ENCODE results near the gene OR10H5. TPM values are rescaled to one million over a fixed set of nuclear protein-coding genes. Genes with fewer than 3 reads are reported as not detected.
A peak's percentile ranks its signal among the peaks of the same experiment; 100 is the strongest.
"Not testable (repeated sequence)": the region's sequence is repeated elsewhere in the genome, so short reads cannot be mapped to it uniquely, and the experiment has no call there.

OR10H5 gene
- polyA plus RNA-seq, 3 donors from 2014 or later: not detected

GRCh38 chr19:15841875-15842569 lies 54.6 kb downstream of the OR10H5 start:
- DNase-seq: peak; percentile 11 to 18 (median 15)
- Mint-ChIP-seq H3K27ac (peak overlapping the region in 1 of 6 donors; percentile 23), H3K4me3 (no peak overlapping the region), H3K4me1 (peaks cover 42 to 62% of the 10 kb centered on the region in 2 donors), H3K9me3 (no peaks in the 10 kb centered on the region), H3K27me3 (ENCODE audit: low read depth in 3 of 3) (peaks cover under 1 to 3% (median 2%) of the 10 kb centered on the region in 3 donors), H3K36me3 (no peaks in the 10 kb centered on the region)

- Mint-ChIP-seq H3K4me1 (peaks cover 36 to 49% of the 10 kb centered on the region in 2 donors), H3K4me3 (peak overlapping the region; percentile 4 to 78 (median 58)), H3K27me3 (ENCODE audit: low read depth in 3 of 3) (no peaks in the 10 kb centered on the region), H3K9me3 (no peaks in the 10 kb centered on the region), H3K36me3 (no peaks in the 10 kb centered on the region), H3K27ac (peak overlapping the region; percentile 3 to 91 (median 83))
- DNase-seq: no peak
Observed at GRCh38 chr19:15843203-15843893, 55.9 kb downstream of the OR10H5 start.

- H3K9me3 Mint-ChIP-seq; DNase-seq; H3K27me3 Mint-ChIP-seq (ENCODE audit: low read depth in 3 of 3); H3K36me3 Mint-ChIP-seq: not testable (repeated sequence)
- H3K27ac Mint-ChIP-seq: peak overlapping the region in 5 of 6 donors; percentile 3 to 91 (median 84)
- peak overlapping the region; percentile 4 to 78 (median 58) for H3K4me3 Mint-ChIP-seq
- H3K4me1 Mint-ChIP-seq: peaks cover 34 to 45% of the 10 kb centered on the region in 2 donors
Observed at GRCh38 chr19:15843894-15844222, 56.4 kb downstream of the OR10H5 start.

GRCh38 chr19:15846923-15847322 lies 59.5 kb downstream of the OR10H5 start:
- no peaks in the 10 kb centered on the region for H3K9me3 Mint-ChIP-seq

GRCh38 chr19:15850385-15850784 lies 62.9 kb downstream of the OR10H5 start:
- Mint-ChIP-seq H3K9me3 (no peaks in the 10 kb centered on the region), H3K27me3 (ENCODE audit: low read depth in 3 of 3) (peaks cover 2 to 3% (median 3%) of the 10 kb centered on the region in 3 donors), H3K27ac (no peak overlapping the region), H3K4me3 (no peak overlapping the region), H3K36me3 (no peaks in the 10 kb centered on the region), H3K4me1 (peaks cover 5 to 10% of the 10 kb centered on the region in 2 donors)
- DNase-seq: no peak

More at GRCh38 chr19:15846923-15847322, 59.5 kb downstream of the OR10H5 start:
- Mint-ChIP-seq H3K4me3 (no peak overlapping the region), H3K36me3 (no peaks in the 10 kb centered on the region), H3K27ac (no peak overlapping the region), H3K4me1 (peaks cover 31 to 42% of the 10 kb centered on the region in 2 donors), H3K27me3 (ENCODE audit: low read depth in 3 of 3) (peaks cover 0 to 3% (median 0%) of the 10 kb centered on the region in 3 donors)
- DNase-seq: no peak

Other genes with a start within 250 kb of the OR10H5 start
- gene CYP4F8, start 172.4 kb upstream of the OR10H5 start, polyA plus RNA-seq: not detected
- not detected for gene CYP4F3, start 146.8 kb upstream of the OR10H5 start, polyA plus RNA-seq
- not detected for gene CYP4F12, start 114.6 kb upstream of the OR10H5 start, polyA plus RNA-seq
- not detected for gene OR10H2, start 59.6 kb upstream of the OR10H5 start, polyA plus RNA-seq
- not detected for gene OR10H3, start 49.7 kb upstream of the OR10H5 start, polyA plus RNA-seq
- not detected for gene OR10H1, start 28.0 kb downstream of the OR10H5 start, polyA plus RNA-seq
- not detected for gene CYP4F2, start 110.4 kb downstream of the OR10H5 start, polyA plus RNA-seq
- not detected for gene CYP4F11, start 146.9 kb downstream of the OR10H5 start, polyA plus RNA-seq
- gene OR10H4, start 161.3 kb downstream of the OR10H5 start, polyA plus RNA-seq: not detected